GM10847 (cell line): ENCODE results near the gene TOMM40L.

ENCODE experiments used
- POLR2A ChIP-seq: IDR thresholded peaks from 2 replicates; pipeline ENCODE4 v1.6.1; 2011; ENCODE audit not compliant: insufficient read length; ENCODE audit errors: extremely low read depth

TOMM40L gene

DNA sequence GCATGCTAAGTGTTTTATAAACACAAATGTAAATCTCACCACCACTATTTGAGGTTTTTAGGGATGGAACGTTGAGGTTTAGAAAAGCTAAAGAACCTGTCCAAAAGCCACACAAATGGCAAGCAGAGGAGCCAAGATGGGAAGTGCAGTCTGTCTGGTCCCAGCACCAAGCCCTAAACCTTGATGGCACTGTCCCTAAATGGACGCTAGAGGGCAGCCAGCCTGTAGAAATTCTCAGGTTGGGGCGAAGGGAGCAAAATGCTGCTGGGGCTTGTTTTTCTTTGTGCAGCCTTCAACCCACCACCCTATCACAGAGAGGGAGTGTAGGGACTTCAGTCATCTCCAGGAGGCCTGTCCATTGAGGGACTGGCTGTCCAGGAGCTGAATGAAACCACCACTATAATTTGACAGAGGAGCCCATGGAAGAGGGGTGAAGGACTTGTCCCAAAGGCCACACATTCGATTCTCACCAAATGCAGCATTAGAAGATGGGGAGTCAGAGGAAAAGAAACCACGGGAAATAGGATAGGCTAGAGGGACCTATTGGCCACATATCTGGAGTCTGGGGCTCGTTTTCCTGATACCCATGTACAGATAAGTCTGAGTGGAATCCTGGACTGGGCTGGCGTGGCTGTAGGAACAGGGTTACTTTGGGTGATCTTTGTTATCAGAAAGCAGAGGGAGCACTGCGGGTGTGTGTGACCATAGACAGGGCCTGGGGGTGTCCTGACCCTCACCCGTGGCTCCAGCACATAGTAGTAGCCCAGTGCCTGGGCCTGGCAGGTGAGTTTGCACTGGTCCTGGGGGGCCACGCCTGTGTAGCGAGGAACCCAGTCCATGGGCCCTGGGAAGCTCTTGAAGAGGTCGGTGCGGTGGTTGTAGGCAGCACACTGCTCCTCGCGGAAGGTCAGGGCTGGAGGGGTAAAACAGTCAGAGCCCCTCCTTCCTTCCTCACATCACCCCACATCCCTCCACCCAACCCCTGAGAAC, 33.1 kb upstream of the TOMM40L start:
- TF ChIP-seq POLR2A = no peak

DNA sequence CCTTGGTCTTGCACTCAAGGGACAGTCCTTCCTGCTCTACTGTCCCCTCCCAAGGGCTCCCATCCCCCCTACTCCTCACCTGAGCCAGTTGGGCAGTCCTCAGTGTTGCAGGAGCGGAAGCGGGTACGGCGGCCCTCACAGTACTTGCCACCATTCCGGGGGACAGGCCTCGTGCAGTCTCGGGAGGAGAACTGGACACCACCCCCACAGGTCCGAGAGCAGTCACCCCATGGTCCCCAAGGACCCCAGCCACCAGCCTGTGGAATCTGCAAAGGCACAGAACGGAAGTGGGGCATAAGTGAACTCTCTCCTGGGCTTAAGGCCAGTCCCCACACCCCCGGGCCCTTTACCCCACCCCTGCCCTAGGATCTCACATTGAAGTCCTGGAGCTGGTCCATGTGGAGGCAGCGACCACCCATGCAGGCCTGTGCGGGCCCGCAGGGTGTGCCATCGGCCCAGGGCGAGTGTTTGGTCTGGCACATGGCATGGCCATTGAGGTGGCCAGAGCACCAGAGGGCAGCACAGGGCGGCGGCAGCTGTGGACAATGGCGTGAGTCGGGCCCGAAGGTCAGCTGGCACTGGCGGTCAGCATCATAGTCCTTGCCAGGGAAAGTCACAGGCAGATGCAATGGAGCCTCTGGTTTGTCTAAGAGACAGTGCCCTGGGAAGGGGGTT, 32.2 kb upstream of the TOMM40L start:
- TF ChIP-seq POLR2A = no peak

DNA sequence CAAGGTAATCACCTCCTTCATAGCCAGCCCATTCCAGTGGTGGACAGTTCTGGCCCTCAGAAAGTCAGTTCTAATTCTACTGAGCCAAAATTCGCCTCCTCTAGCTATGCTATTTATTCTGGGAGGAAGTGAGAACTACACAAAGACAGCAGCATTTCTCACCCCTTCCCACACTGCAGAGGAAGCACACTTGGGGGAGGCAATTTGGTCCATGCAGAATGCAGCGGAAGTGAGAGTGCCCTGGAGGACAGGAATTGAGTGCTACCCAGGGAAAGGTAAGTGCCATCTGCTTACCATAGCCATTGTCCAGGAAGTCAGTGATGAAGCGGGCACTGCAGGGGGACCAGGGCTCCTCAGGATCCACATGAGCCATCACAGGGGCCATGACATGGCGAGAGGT, 30.7 kb upstream of the TOMM40L start:
- no peak for TF ChIP-seq POLR2A

DNA sequence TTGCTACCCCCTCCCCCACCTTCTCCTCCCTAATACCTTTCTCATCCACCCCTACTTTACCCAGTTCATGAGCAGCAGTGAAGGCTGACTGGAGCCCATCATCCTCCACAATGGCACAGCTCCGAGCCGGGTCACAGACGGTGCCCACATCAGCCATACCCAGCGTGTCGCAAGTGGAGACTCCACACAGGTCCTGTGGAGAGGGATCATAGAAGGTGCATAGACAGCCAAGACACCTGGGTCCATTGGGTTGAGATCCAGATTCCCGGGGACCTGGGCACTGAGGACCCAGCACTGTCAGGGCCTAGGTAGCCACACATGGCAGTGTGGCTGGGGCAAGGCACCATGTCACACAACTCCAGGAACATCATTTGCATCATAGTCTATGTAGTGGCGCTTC, 29.7 kb upstream of the TOMM40L start:
- TF ChIP-seq POLR2A = no peak

DNA sequence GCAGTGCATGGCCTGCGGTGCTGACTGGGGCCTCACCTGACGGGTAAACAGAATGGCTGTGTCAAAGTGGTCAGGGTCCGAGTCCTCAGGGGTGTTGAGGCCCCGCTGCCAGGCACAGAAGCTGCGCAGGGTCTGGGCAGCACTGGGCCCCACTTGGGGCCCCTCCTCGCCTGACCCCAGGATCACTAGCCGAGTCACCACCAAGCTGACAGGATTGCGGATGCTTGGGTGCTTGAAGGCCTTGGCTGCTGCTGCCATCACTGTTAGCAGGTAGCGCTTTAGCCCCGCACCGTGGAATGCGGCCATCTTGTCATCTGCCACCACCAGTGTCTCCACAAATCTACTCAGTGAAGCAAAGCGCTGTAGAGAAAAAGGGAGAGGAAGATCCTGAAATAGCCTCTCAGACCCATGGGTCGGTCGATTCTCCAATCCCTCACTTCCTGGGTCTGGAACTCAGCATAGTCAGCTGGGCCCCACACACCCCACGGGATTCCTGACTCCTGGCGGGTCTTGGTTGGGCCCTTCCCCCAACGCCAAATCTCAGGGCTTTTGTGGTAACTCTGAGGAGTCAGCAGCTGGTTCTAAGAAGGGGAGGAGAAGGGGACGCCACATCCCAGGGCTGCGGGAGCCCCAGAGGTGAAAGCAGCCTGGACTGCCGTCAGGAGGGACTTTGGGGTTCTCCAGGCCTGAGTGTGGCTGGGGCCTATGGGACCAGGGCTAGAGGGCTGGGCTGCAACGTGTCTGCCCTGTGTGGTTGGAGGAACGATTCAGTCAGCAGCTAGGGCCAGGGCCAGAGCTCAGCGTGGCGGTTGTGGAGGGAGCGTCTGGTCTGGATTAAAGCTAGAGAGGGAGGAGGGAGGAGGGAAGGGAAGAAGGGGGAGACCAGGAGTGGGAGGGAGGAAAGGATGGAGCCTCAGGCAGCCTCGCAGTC, 29.1 kb upstream of the TOMM40L start:
- TF ChIP-seq POLR2A = no peak

DNA sequence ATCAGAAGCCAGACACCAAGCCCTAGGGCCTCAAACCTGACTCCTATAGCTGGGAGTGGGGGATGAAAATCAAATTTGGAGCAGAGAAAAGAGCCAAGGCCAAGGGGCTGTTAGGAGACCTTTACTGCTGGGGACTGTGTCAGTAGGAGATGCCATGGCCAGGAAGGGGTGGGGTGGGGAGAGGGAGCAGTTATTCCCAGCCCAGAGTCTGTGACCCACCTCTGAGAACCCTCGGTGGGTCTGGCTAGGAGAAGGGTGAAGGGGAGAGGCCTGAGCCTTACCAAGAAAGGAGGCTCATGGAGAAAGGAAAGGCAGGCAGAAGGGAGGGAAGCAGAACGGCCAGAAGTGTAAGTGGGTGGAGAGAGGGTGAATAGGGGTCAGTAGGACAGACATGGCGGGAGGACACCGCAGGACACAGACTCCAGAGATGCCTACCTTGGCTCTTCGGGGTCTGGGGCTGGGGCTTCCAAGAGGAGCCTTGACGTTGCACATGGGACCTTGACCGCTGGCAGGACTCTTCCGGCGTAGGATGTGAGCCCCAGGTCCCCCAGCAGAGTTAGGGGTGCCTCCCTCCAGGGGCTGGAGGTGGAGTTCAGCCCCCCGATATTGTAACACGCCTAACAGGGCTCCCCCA, 28.2 kb upstream of the TOMM40L start:
- TF ChIP-seq POLR2A = no peak

DNA sequence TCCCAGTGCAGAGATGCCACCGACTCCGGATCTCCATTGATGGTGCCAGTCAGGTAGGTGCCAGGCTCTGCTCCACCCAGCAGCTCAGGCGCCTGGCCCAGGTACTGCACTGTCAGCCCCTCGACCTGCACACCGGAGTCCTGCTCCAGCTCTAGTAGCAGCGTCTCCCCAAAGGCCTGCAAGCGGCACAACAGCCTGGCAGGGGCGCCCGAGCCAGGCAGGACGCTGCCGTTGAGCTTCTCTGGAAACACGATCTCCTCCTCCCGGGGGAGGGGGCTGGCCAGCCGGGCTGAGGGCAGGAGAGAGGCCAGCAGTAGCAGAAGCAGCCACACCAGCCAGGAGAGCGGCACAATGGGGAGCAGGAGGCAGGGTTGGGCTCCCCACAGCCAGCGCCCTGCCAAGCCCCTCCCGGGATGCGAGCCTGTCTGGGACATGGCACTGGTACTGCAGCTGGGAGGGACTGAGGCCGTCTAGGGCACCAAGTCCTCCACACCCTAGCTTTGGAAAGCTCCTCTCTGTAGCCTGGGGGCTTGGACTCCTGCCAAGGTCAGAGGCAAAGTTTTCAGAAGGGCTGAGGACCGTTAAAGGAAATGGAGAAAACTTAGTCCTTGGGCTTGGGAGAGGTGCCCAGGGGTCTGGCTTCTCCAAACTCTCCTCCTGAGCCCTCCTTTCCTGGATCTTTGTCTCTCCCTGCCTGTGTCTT, 27.5 kb upstream of the TOMM40L start:
- no peak for TF ChIP-seq POLR2A

DNA sequence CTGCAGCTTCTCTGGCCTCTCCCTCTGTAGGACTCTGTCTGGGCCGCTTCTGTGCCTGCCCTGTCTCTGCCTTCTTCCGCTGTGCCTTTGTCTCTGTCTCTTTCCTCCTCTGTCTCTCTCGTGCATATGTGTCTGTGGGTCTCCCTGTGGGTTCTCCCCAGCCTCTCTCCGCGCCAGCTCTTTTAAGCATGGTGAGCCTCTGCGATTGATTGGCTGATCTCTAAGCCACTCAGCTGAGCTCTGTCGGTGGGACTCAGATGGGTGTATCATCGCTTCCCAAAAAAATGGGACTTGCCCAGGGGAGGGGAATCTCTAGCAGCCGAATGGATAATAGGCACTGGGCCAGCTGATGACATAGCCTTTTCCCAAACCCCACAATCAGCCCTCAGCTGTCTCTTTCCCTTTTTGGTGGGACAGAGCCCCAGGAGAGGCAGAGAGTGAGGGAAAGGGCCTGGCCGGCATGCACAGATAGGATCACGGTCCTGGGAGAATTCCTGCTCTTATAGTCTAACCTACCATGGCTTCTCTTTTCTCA, 26.9 kb upstream of the TOMM40L start, which contains the start of gene ADAMTS4:
TSS of gene ADAMTS4 (minus strand) at position 158 of the 535 bp plus-strand sequence. CDS start 427 bp downstream, outside the sequence.
- no peak for TF ChIP-seq POLR2A

DNA sequence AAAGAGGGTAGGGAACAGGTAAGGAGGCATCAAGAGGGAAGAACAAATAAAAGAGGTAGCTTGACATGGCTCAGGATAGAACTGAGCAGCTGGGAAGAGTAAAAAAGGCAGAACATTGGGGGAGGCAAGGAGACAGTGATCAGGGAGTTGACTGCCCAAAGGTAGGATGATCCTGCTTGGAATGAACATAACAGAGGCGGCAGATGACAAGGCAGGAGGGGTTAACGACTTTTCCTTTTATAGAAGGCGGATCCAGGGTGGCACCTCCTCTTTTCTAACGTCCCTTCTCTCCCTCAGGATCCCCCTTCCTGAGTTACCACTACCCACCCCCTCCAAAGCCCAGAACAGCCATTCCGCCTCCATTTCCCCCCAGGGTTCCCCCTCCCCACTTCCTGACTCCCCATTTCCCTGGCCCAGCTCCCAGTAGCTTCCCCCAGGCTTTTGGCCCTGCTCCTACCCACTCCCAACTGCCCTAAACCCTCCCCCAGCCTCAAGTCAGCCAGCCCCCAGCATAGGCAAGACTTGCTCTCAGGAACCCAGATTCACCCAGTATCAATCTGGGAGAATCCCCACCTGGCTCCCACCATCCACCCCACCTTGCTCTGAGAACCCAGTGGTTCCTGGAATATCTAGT, 26.2 kb upstream of the TOMM40L start:
- TF ChIP-seq POLR2A = no peak

DNA sequence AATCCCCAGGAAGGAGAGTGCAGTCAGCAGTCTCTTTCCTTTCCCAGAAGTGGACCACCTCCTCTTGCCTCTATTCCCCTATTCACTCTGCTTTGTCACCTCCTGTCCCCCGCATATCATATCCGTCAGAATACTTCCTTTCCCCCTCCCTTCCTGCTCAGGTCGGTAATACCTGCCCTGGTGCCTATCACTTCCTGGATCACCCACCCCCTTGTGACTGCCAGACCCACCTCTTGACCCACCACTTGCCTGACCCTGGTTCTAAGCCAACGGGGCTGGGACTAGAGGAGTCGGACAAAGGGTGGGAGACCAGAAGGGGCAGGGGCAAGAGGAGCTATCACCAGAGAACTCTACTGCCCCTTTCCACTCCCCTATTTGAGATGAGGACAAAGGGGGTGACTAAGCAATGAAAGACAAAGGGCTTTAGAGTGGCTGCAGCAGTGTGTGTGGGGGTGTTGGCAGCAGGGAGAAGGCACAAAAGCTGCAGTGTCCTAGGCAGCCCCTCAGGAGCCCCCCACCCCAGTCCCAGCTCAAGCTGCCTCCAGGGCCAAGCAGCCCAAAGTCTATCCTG, 25.4 kb upstream of the TOMM40L start:
- TF ChIP-seq POLR2A = no peak

DNA sequence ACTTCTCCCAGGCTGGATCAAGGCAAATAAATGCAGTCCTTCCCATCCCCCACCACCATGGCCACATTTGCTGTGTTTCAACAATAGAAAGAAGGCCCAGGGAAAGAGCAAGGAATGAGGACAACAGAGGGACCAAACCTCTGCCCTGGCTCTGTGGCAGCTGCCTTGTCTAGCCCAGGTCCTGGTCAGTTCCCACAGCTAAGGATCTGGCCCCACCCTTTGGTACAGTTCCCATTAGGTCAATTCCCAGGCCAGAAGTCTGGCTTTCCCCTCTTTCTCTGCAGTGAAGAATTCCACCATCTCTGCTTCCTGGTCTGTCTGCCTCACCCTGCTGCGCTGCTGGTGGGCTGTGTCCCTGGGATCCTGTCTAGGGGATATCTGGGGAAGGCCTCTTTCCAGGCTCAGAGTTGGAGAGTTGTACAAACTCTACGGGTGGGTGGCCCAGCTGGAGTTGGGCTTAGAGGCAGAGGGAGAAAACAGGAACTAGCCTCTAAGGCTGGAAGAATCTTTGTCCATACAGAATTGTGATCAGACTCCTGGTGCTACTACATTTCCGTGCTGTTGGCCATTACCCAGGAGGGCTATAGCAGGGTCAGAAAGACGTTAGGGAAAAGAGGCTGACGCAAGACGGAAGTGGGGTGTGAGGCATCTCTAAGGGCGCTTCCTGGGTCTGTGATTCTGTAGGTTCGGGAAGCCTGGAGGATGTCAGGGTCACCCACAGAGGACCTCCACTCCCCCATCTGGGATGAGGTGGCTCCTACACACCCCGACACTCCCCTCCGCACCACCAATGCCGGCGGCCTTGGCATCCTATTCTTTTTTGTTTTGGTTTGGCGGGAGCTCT, 24.6 kb upstream of the TOMM40L start:
- TF ChIP-seq POLR2A = no peak

DNA sequence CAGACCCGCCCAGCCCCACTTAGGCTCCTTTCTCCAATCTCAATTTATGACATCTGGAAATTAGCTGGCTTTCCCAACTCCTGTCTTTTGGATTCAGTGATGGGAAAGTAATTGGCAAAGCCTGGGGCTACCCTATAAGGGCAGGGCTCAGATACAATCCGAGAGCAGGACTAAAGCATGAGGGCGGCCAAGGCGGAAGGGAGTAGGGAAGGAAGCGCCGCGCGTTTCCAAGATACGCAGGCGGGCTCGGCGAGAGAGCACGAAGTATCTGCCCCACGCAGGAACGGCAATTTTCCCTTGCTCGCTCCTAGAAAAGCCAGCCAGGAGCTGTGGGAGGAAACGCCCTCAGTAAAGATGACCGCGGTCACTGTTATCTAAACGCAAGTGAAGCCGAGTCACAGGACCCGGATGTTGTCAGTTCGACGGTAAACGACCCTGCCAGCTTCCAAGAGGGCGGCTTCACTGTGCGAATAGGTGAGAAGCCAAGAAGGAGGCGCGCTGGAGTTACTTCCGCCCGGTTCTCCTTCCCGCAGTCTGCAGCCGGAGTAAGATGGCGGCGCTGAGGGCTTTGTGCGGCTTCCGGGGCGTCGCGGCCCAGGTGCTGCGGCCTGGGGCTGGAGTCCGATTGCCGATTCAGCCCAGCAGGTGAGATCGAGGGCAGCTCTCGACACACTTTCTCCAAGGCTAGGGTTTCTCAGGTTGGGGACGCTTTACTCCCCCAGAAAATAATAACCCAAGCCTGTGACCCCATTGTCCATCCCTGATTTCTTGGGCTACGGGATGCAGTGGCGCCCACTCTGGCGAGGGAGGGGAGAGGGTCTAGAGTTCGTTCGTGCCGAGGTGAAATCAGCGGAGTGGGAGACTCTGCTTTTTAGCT, 23.8 kb upstream of the TOMM40L start, which contains the start of gene NDUFS2:
TSS of gene NDUFS2 (plus strand) at position 532 of the 877 bp plus-strand sequence. CDS start at position 551, 19 bp downstream.
- peak; percentile 83 for TF ChIP-seq POLR2A
